COR-L47 (cell line): ENCODE data around the gene KLHL24.
A peak's percentile ranks its signal among the peaks of the same experiment; 100 is the strongest.
"Not testable (repeated sequence)": the region's sequence is repeated elsewhere in the genome, so short reads cannot be mapped to it uniquely, and the experiment has no call there.

Source experiments
- DNase-seq: peaks from one replicate; lab custom pipeline; 2025; lab: John Stamatoyannopoulos, UW

KLHL24 gene

GRCh38 chr3:183636221-183637105 lies 1.0 kb downstream of the KLHL24 start:
- DNase-seq = peak; percentile 100

GRCh38 chr3:183637106-183637486 lies 1.7 kb downstream of the KLHL24 start:
- no peak for DNase-seq

DNA sequence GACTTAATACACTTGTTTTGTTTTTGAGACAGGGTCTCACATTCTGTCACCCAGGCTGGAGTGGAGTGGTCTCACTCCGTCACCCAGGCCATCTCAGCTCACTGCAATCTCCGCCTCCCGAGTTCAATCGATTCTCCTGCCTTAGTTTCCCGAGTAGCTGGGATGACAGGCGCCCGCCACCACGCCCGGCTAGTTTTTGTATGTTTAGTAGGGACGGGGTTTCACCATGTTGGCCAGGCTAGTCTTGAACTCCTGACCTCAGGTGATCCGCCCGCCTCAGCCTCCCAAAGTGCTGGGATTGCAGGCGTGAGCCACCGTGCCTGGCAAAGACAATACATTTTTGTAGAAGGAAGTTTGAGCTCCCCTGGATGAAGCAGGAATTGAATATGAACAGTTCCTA lies 2.2 kb downstream of the KLHL24 start:
- not testable (repeated sequence) for DNase-seq

DNA sequence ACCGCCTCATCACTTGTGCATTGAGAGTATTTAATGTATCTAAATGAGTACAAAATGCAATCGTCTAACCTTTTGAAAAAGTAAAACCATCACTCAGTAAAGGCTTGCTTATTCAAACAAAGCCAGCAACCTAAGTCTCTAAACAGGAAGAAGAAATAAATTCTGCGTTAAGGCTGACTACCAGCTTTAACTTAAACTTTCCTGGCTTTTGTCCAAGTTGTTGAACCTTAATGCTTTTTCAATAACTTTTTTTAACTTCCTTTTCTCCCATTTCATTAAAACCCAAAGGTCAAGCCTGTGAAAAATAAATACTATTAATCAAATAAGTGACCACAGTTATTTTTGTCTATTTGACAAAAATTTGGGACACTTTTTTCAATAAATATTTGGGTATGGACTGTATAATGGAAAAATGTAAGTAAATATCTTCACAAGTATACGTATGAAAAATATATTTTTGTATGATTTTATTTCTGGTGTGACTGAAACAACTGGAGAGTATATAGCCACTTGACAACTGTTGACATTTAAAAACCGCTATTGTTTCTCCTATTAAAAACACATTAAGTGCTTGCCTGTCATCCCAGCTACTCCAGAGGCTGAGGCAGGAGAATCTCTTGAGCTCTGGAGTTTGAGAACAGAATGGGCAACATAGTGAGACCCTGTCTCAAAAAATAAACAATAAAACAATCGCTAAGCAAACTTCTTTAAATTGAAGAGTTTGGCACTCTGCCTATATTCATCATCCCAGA lies 2.9 kb downstream of the KLHL24 start:
- DNase-seq = no peak

DNA sequence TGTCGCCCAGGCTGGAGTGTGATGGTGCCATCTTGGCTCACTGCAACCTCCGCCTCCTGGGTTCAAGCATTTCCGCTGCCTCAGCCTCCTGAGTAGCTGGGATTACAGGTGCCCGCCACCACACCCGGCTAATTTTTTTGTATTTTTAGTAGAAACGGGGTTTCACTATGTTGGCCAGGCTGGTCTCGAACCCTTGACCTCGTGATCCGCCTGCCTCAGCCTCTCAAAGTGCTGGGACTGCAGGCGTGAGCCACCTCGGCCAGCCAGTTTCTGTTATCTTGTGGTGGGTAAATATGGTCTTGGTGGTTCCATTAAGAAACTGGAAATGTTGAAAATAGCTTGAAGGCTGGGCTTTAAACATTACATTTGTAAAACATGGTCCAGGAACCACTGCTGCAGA lies 5.2 kb downstream of the KLHL24 start:
- not testable (repeated sequence) for DNase-seq

DNA sequence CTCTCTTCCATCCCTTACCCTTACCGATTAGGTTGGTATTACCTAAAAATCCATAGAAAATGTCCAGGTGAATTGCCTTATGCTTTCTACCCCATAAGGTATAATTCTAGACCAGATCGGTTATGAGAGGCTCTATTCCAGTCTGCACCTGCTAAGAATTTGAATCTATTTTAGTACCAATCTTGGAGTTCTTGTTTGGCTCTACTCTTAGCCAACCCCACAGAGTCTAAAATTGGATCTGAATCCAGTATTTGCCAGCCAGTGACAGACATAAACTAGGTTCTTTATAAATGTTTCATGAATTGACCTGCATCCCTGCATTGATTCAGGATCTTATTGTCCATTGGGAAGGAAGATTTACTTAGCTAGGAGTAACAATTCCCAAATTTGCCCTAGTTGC lies 6.5 kb downstream of the KLHL24 start:
- no peak for DNase-seq

DNA sequence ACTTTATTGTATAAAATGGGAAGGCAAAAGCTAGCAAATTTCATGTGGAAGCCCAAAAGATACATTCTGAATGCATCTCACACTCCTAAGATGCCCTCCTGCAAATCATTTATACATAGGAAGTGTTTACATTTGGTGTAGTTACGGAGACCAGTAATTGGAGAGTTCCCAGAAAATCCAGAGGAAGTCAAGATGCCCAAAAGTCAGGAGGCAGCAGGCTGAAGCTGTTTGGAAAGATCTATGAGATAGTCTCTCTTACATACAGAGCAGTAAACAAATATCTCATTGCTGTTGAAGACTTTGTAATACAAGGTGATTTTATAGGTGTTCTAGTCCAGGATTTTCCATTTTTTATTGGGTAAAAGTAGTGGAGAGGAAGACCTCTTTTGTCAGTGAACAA lies 8.8 kb downstream of the KLHL24 start:
- DNase-seq = no peak

GRCh38 chr3:183645254-183645653 lies 9.8 kb downstream of the KLHL24 start:
- no peak for DNase-seq

- DNase-seq = no peak
Observed at GRCh38 chr3:183650554-183650953, 15.1 kb downstream of the KLHL24 start.

GRCh38 chr3:183653209-183654064 lies 18.0 kb downstream of the KLHL24 start:
- no peak for DNase-seq

DNA sequence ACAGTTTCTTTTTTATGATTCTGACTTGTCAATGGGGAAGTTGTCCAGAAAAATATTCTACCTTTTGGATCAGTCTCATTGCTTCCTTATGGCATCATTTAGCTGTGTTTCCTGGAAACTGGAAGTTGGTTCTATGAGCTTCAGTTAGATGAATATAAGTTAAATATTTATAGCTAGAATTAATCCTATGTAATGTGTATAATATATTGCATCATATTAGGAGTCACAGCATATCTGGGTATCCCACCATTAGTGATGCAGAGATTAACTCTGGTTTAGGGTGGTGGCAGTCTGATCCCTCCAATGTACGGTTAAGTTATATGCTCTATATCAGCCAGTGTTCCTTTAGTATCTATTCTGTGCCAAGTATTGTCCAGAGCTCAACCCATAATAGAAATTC lies 19.3 kb downstream of the KLHL24 start:
- DNase-seq = no peak

DNA sequence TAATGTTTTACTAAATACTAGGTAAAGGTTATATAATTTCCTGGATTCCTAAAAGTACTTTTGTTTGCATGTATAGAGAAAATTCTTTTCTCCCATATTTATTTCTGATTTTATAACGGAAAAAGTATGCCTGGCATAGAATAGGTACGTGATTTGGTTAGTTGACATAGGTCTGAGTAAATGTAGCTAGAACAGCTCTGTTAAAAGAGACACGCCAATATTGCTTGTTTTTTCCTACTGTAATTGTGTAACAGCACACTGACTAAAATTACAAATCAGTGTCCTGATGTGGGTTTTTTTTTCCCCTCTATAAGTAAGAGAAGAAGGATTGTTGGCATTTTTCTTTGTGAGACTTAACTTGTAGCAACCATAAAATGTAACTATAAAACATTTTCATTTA lies 26.7 kb downstream of the KLHL24 start:
- DNase-seq = no peak

- DNase-seq = no peak
Observed at GRCh38 chr3:183664913-183665381, 29.5 kb downstream of the KLHL24 start.

DNA sequence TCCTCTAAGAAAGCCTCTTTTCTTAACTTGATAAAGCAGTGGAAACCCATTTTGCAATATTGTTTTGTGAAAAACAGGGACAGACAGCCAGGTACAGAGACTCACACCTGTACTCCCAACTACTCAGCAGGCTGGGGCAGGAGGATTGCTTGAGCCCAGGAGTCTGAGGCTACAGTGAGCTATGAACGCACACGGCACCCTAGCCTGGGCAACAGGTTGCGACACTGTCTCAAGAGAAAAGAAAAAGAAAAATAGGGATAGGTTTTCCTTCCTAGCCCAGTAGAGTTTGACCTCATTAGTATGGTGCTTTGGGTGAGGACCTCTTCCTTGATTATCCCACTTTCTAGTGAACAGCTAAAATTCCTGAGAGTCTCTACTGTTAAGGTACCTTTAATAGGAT lies 44.6 kb downstream of the KLHL24 start:
- DNase-seq = no peak

DNA sequence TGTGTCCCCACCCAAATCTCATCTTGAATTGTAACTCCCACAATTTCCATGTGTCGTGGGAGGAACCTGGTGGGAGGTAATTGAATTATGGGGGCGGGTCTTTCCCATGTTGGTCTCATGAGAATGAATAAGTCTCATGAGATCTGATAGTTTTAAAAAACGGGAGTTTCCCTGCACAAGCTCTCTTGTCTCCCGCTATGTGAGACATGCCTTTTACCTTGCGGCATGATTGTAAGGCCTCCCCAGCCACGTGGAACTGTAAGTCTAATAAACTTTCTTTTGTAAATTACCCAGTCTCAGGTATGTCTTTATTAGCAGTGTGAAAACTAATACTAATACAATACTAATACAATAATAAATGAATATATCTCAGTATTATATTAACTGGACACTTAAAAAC lies 52.3 kb downstream of the KLHL24 start:
- DNase-seq = no peak

DNA sequence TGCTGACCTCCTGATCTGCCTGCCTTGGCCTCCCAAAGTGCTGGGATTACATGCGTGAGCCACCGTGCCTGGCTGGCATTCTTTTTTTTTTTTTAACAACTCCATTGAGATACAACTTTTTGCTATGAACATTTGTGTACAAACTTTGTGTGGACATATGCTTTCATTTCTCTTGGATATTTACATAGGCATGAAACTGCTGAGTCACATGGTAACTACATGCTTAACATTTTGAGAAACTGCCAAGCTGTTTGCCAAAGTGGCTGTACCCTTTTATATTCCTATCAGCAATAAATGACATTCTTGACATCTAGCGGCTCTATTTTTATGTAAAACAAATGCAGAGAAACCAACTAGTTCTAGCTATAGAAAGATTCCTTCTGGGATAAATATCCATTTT lies 53.5 kb downstream of the KLHL24 start:
- no peak for DNase-seq

DNA sequence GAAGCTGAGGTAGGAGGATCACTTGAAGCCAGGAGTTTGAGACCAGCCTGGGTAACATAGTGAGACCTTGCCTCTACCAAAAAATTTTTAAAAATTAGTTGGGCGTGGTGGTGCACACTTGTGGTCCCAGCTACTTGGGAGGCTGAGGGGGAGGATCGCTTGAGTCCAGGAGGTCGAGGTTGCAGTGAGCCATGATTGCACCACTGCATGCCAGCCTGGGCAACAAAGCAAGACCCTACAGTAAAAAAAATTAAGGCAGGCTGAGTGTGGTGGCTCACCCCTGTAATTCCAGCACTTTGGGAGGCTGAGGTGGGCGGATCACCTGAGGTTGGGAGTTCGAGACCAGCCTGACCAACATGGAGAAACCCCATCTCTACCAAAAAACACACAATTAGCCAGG lies 54.2 kb downstream of the KLHL24 start:
- not testable (repeated sequence) for DNase-seq

GRCh38 chr3:183690402-183690995 lies 55.1 kb downstream of the KLHL24 start:
- DNase-seq = no peak

DNA sequence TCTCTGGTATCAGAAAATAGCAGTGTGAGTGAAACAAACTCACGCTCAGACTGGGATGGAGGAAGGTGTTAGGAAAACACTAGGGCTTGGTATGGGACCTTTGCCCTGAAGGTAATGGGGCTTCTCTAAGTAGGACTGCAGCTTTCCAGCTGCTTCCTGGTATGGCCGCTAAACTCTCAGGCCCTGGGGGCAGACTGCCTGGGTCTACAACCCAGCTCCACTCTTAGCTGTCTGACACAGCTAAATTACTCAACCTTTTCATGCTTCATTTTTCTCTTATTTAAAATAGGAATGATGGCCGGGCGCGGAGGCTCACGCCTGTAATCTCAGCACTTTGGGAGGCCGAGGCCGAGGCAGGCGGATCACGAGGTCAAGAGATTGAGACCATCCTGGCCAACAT lies 57.0 kb downstream of the KLHL24 start:
- no peak for DNase-seq

DNA sequence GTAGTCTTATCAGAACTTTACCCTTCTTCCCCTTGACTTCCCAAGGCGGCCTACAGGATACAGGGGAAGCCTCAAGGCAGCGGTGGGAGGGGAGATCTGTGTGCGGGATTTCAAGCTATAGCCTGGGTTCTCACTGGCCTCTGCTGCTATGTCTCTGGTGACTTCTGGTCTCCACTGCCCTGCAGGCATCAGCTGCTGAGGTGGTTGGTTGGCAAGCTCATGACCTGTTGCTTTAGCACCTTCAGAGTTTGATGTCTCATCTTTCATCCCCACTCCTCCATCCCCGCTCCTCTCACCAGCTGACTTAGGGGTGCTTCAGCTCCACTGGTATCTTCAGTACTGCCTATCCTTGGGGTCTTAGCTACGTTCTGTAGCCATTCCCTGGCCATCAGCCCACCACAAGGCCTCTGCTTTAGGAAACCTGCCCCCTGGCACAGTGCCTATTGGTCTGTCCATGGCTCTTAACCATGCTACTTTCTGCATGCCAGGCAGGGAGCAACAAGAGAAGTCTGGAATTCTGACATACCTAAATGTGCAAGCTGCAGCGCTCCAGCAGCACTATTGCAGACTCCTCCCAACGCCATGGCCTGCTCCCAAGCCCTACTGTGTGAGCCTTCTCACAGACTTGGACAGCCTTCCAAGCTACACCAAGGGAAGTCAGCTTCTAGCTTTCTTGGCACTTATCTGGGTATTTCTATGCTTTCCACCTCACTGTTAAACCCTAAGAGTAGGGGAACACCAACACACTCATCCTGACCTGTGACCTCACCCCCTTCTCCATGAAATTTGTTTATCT lies 60.3 kb downstream of the KLHL24 start:
- DNase-seq = no peak

GRCh38 chr3:183697123-183697609 lies 61.7 kb downstream of the KLHL24 start:
- no peak for DNase-seq
